Stomach (tissue), 9 donors: ENCODE results near the gene MSI1. TPM values are rescaled to one million over a fixed set of nuclear protein-coding genes. Genes with fewer than 3 reads are reported as not detected.
A peak's percentile ranks its signal among the peaks of the same experiment; 100 is the strongest.

Experiments used
- DNase-seq, 2 donors: peaks; one replicate each; pipeline versions ENCODE4 v3.0.0 to v3.0.0-alpha.2; 2013 to 2019
- H3K27ac ChIP-seq, 5 donors: fragments of 200-600 bp in 4 of 5; sonication (generic) in 4 of 5; one replicate each; pipeline ENCODE4 v1.5.1; 2013 to 2019; ENCODE audit warnings: mild to moderate bottlenecking in 1 of 5, moderate library complexity in 1 of 5
- H3K27me3 ChIP-seq, 3 donors: fragments of 200-600 bp; sonication (generic); one replicate each; pipeline ENCODE4 v1.5.1; 2017 to 2019; ENCODE audit warnings: mixed run types in 1 of 3
- H3K36me3 ChIP-seq, 4 donors: fragments of 200-600 bp; sonication (generic); 1 replicate in 3 of 4; 2 replicates in 1 of 4; pipeline ENCODE4 v1.5.1; 2016 to 2019
- H3K4me1 ChIP-seq, 4 donors: fragments of 200-600 bp; sonication (generic); one replicate each; pipeline ENCODE4 v1.5.1; 2016 to 2019
- H3K4me3 ChIP-seq, 4 donors: fragments of 200-600 bp; sonication (generic) in 3 of 4; one replicate each; pipeline ENCODE4 v1.5.1; 2016 to 2019; ENCODE audit warnings: mild to moderate bottlenecking in 1 of 4
- H3K9me3 ChIP-seq, 4 donors: fragments of 200-600 bp; sonication (generic); one replicate each; pipeline ENCODE4 v1.5.1; 2016 to 2019
- CTCF ChIP-seq, 7 experiments: fragments of 450-650 bp in 4 of 7; fragments of 200-600 bp in 3 of 7; sonication (generic) in 3 of 7; IDR thresholded peaks; one replicate each; pipeline ENCODE4 v1.5.1; 2016 to 2019; ENCODE audit warnings: antibody characterized with exemption in 7 of 7, control low read depth in 2 of 7, mild to moderate bottlenecking in 1 of 7
- EP300 ChIP-seq: sonication (generic); formaldehyde crosslinking; IDR thresholded peaks from one replicate; pipeline ENCODE4 v1.6.1; 2017; ENCODE audit warnings: antibody characterized with exemption
- POLR2A ChIP-seq, 4 donors: fragments of 450-650 bp; IDR thresholded peaks; one replicate each; pipeline ENCODE4 v1.6.1; 2016; ENCODE audit warnings: antibody characterized with exemption in 4 of 4, control low read depth in 2 of 4, mild to moderate bottlenecking in 1 of 4, moderate library complexity in 1 of 4
- POLR2AphosphoS5 ChIP-seq, 3 donors: sonication (generic); formaldehyde crosslinking; IDR thresholded peaks; one replicate each; pipeline ENCODE4 v1.6.1; 2016; ENCODE audit warnings: antibody characterized with exemption in 3 of 3
- WGBS, 5 donors: extraction: QIAGEN DNeasy Blood & Tissue Kit in 3 of 5; methylation state at CpG; one replicate each; pipeline versions ENCODE4 v1.1.5 to v1.1.7; 2013 to 2018; 5-methylcytosine and 5-hydroxymethylcytosine counted together
- intact Hi-C: fragments of 100-400 bp; cut with DNase I; formaldehyde crosslinking; loops from one replicate; pipeline ENCODE4 v1.15.1; 2023; ENCODE audit warnings: low total_unique reads
- polyA plus RNA-seq, 3 donors: library from polyadenylated mRNA; stranded (reverse); fragments of 200-250 nt; gene quantifications; one replicate each; pipeline ENCODE4 v1.2.3, GENCODE V29; 2013
- total RNA-seq, 5 donors: library from RNA; depleted of rRNA; stranded (reverse); fragments of >200 nt; gene quantifications; one replicate each; pipeline versions ENCODE4 v1.1.0 to v1.2.3, GENCODE V29; 2014 to 2016
- donor health status: healthy with polysubstance abuse.
- donor health status: Bipolar disorder and iron deficiency.
- donor health status: healthy.

The MSI1 gene
- total and polyA plus RNA-seq, 8 donors, result 0.58 to 7.1 (median 1.6) TPM; not detected in 2

DNA sequence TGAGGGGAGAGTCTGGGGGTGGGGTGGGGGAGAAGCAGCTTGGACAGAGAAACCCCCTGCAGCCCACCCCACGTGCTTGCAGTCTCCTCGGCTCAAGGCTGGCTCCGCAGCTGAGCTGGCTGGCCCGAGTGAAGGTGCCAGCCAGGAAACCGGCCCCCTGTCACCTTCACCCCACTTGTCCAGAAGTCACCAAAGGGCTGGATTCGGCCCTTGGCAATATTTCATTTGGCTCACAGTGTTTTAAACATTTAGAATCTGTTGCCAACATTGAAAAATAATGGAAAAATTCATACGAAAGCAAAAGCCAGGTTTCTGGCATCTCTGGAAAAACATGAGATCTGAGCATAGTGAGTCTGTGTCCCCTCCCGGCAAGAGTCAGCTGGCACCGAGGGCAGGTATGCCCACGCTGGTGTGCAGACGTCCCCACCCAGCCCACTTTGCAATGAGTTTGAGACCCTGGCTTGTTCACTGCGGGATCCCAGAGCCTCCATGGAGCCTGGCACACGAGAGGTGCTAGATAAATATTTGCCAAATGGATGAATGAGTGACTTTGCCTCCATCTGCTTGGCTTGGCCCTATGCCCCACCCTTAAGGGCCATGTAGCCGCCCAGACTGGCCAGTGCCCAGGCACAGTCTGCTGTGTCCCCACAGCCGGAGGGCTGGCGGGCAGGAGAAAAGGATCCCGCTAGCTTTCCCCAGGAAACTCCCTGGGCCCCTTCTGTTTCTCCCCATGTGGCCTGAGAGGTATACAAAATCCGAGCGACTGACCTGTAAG is 18.2 kb downstream of the MSI1 start:
- intact Hi-C loops, result no loop called here
- peaks cover 0 to 23% (median 16%) of the 10 kb centered on the region in 4 donors for H3K36me3 ChIP-seq
- no peaks in the 10 kb centered on the region for H3K9me3 ChIP-seq
- peak overlapping the region; percentile 64 to 87 (median 66) for H3K27ac ChIP-seq
- peak in 1 of 2 donors; percentile 90 for DNase-seq
- H3K27me3 ChIP-seq, result no peaks in the 10 kb centered on the region
- TF ChIP-seq EP300 (no peak), POLR2AphosphoS5 (IDR thresholded peaks at IDR 0.05) (peak in 1 of 3 donors; percentile 66), POLR2A (IDR thresholded peaks at IDR 0.05) (no peak), CTCF (IDR thresholded peaks at IDR 0.05) (no peak)
- H3K4me1 ChIP-seq, result peaks cover 11 to 30% (median 22%) of the 10 kb centered on the region in 4 donors
- no peak overlapping the region for H3K4me3 ChIP-seq
- WGBS, 5 donors, result 27 to 64% (median 33%) methylated on average over 16 to 19 of the region's 19 CpGs

GRCh38 chr12:120347766-120348165 is 21.2 kb downstream of the MSI1 start:
- intact Hi-C loops, result no loop called here
- DNase-seq, result no peak
- H3K27me3 ChIP-seq, result no peaks in the 10 kb centered on the region
- TF ChIP-seq POLR2AphosphoS5 (IDR thresholded peaks at IDR 0.05) (no peak), POLR2A (IDR thresholded peaks at IDR 0.05) (no peak), EP300 (no peak), CTCF (IDR thresholded peaks at IDR 0.05) (no peak)
- H3K4me1 ChIP-seq, result peaks cover 11 to 30% (median 22%) of the 10 kb centered on the region in 4 donors
- WGBS, 5 donors, result 96 to 99% (median 98%) methylated on average over 8 to 11 of the region's 11 CpGs
- no peak overlapping the region for H3K27ac ChIP-seq
- no peaks in the 10 kb centered on the region for H3K9me3 ChIP-seq
- peaks cover 0 to 46% (median 32%) of the 10 kb centered on the region in 4 donors for H3K36me3 ChIP-seq
- no peak overlapping the region for H3K4me3 ChIP-seq

DNA sequence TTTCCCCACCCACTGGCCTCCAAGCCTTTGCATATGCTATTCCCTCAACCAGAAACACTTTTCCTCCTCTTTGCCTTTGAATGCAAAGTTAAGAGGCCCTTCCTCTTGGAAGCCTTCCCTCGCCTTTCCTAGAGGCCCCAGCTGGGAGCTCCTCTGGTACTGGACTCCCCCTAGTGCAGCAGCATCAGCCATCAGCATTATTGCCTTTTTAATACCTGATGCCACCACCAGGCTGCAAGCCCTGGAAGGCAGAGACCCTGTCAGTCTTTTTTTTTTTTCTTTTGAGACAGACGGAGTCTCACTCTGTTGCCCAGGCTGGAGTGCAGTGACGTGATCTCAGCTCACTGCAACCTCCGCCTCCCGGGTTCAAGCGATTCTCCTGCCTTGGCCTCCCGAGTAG is 22.3 kb downstream of the MSI1 start:
- H3K4me3 ChIP-seq, result no peak overlapping the region
- 88 to 96% (median 91%) methylated on average over 7 of the region's 7 CpGs for WGBS, 5 donors
- intact Hi-C loops, result no loop called here
- peaks cover 0 to 46% (median 32%) of the 10 kb centered on the region in 4 donors for H3K36me3 ChIP-seq
- DNase-seq, result no peak
- no peaks in the 10 kb centered on the region for H3K27me3 ChIP-seq
- H3K27ac ChIP-seq, result no peak overlapping the region
- TF ChIP-seq EP300 (no peak), POLR2A (IDR thresholded peaks at IDR 0.05) (no peak), POLR2AphosphoS5 (IDR thresholded peaks at IDR 0.05) (no peak), CTCF (IDR thresholded peaks at IDR 0.05) (no peak)
- no peaks in the 10 kb centered on the region for H3K9me3 ChIP-seq
- peaks cover 11 to 30% (median 22%) of the 10 kb centered on the region in 4 donors for H3K4me1 ChIP-seq

GRCh38 chr12:120346031-120346430 is 22.9 kb downstream of the MSI1 start:
- Histone ChIP-seq H3K9me3 (no peaks in the 10 kb centered on the region), H3K4me1 (peaks cover 11 to 24% (median 16%) of the 10 kb centered on the region in 4 donors), H3K27ac (no peak overlapping the region), H3K4me3 (no peak overlapping the region), H3K36me3 (peaks cover 0 to 44% (median 32%) of the 10 kb centered on the region in 4 donors), H3K27me3 (no peaks in the 10 kb centered on the region)
- no peak for DNase-seq
- 89 to 96% (median 91%) methylated on average over 11 to 15 of the region's 15 CpGs for WGBS, 5 donors
- TF ChIP-seq EP300, result no peak
- no peak for TF ChIP-seq POLR2A (IDR thresholded peaks at IDR 0.05)
- TF ChIP-seq CTCF (IDR thresholded peaks at IDR 0.05), result no peak
- no peak for TF ChIP-seq POLR2AphosphoS5 (IDR thresholded peaks at IDR 0.05)
- intact Hi-C loops, result no loop called here
